PFSK-1 (cell line): ENCODE data around the gene PTPRN2.

Source experiments
- FOXP2 ChIP-seq: optimal IDR thresholded peaks from 2 replicates; pipeline ENCODE3; 2011; ENCODE audit warnings: borderline replicate concordance, control low read depth, inconsistent platforms; ENCODE audit not compliant: insufficient read depth; ENCODE audit errors: extremely low read length, extremely low read depth
- POLR2AphosphoS5 ChIP-seq: IDR thresholded peaks from 2 replicates; pipeline ENCODE4 v1.6.1; 2012; ENCODE audit warnings: low read depth, mild to moderate bottlenecking, control low read depth, low read length, moderate library complexity
- REST ChIP-seq, 2 experiments: IDR thresholded peaks; 2 replicates each; pipeline versions ENCODE4 v1.6.1 to v1.8.0; 2011 to 2012; ENCODE audit warnings: low read depth in 2 of 2, low read length in 2 of 2, control low read depth in 1 of 2, inconsistent platforms in 1 of 2, mild to moderate bottlenecking in 1 of 2, moderate library complexity in 1 of 2; ENCODE audit not compliant: insufficient read depth in 1 of 2
- SIN3A ChIP-seq: IDR thresholded peaks from 2 replicates; pipeline ENCODE4 v1.6.1; 2012; ENCODE audit warnings: mild to moderate bottlenecking, low read length, moderate library complexity, borderline replicate concordance; ENCODE audit not compliant: insufficient read depth
- TAF1 ChIP-seq: IDR thresholded peaks from 2 replicates; pipeline ENCODE4 v1.6.1; 2012; ENCODE audit warnings: low read length, control low read depth, borderline replicate concordance; ENCODE audit not compliant: insufficient read depth

PTPRN2 gene

GRCh38 chr7:157996359-157997079 lies 591.1 kb downstream of the PTPRN2 start:
- no peak for TF ChIP-seq SIN3A
- no peak for TF ChIP-seq FOXP2
- TF ChIP-seq REST (IDR thresholded peaks at IDR 0.05; ENCODE audit: insufficient read depth in 1 of 2, low read depth in 2 of 2, low read length in 2 of 2) = no peak
- TF ChIP-seq TAF1 = no peak
- no peak for TF ChIP-seq POLR2AphosphoS5

- TF ChIP-seq REST (IDR thresholded peaks at IDR 0.05; ENCODE audit: insufficient read depth in 1 of 2, low read depth in 2 of 2, low read length in 2 of 2) = no peak
- TF ChIP-seq FOXP2 = no peak
- no peak for TF ChIP-seq SIN3A
- TF ChIP-seq TAF1 = no peak
- no peak for TF ChIP-seq POLR2AphosphoS5
Measured at GRCh38 chr7:157995815-157996214, 591.8 kb downstream of the PTPRN2 start.

GRCh38 chr7:157994319-157994718 lies 593.3 kb downstream of the PTPRN2 start:
- TF ChIP-seq FOXP2 = no peak
- TF ChIP-seq POLR2AphosphoS5 = no peak
- TF ChIP-seq SIN3A = no peak
- TF ChIP-seq TAF1 = no peak
- no peak for TF ChIP-seq REST (IDR thresholded peaks at IDR 0.05; ENCODE audit: insufficient read depth in 1 of 2, low read depth in 2 of 2, low read length in 2 of 2)

- no peak for TF ChIP-seq SIN3A
- no peak for TF ChIP-seq REST (IDR thresholded peaks at IDR 0.05; ENCODE audit: insufficient read depth in 1 of 2, low read depth in 2 of 2, low read length in 2 of 2)
- no peak for TF ChIP-seq FOXP2
- no peak for TF ChIP-seq TAF1
- no peak for TF ChIP-seq POLR2AphosphoS5
Measured at GRCh38 chr7:157993406-157994105, 594.1 kb downstream of the PTPRN2 start.
